ENCODE data around the gene KCTD17. TPM values are rescaled to one million over a fixed set of nuclear protein-coding genes. Genes with fewer than 3 reads are reported as not detected.

Gene KCTD17
- total and polyA plus RNA-seq, 2 donors (not counting 1 experiment from before 2014, with no cell fraction given): 10.6 to 19.3 TPM

- no peak overlapping the region for H3K4me3 ChIP-seq (replicated peaks in 1 of 4; ENCODE audit: control extremely low read depth in 1 of 4, insufficient read depth in 1 of 4, low read depth in 3 of 4, low read length in 4 of 4)
- H3K27ac ChIP-seq (ENCODE audit: insufficient read depth, low read length): no peak overlapping the region
- H3K4me1 ChIP-seq (ENCODE audit: control insufficient read depth, extremely low read depth, insufficient read depth, low read length): no peaks in the 10 kb centered on the region
- H4K20me1 ChIP-seq (ENCODE audit: control insufficient read depth, extremely low read depth, insufficient read depth, low read length): no peaks in the 10 kb centered on the region
- no peak for DNase-seq (ENCODE audit: low read depth in 2 of 2)
- no peak overlapping the region for H2AFZ ChIP-seq (ENCODE audit: low read length)
- H3K9ac ChIP-seq (ENCODE audit: insufficient read depth, low read length): no peak overlapping the region
- H3K27me3 ChIP-seq (ENCODE audit: control insufficient read depth, insufficient read depth, low read length): no peaks in the 10 kb centered on the region
- H3K4me2 ChIP-seq (ENCODE audit: extremely low read depth, insufficient read depth, low read length): no peak overlapping the region
- peaks cover 2% of the 10 kb centered on the region for H3K36me3 ChIP-seq (ENCODE audit: control insufficient read depth, insufficient read depth, low read length)
- no peak for TF ChIP-seq CTCF (conservative IDR thresholded peaks at IDR 0.05 in 1 of 2, IDR thresholded peaks at IDR 0.05 in 1 of 2; ENCODE audit: low read depth in 1 of 2, low read length in 2 of 2)
- no peak for TF ChIP-seq EZH2 (IDR thresholded peaks at IDR 0.05; ENCODE audit: low read length, missing control alignments)
- H3K9me3 ChIP-seq (ENCODE audit: control insufficient read depth, insufficient read depth, low read depth, low read length): no peaks in the 10 kb centered on the region
- no peaks in the 10 kb centered on the region for H3K79me2 ChIP-seq (ENCODE audit: control insufficient read depth, insufficient read depth, low read length)
Observed at GRCh38 chr22:37059876-37060449, 8.4 kb downstream of the KCTD17 start.

- no peaks in the 10 kb centered on the region for H3K27me3 ChIP-seq (ENCODE audit: control insufficient read depth, insufficient read depth, low read length)
- no peak for TF ChIP-seq EZH2 (IDR thresholded peaks at IDR 0.05; ENCODE audit: low read length, missing control alignments)
- no peak for TF ChIP-seq CTCF (conservative IDR thresholded peaks at IDR 0.05 in 1 of 2, IDR thresholded peaks at IDR 0.05 in 1 of 2; ENCODE audit: low read depth in 1 of 2, low read length in 2 of 2)
- H3K4me1 ChIP-seq (ENCODE audit: control insufficient read depth, extremely low read depth, insufficient read depth, low read length): no peaks in the 10 kb centered on the region
- H3K4me2 ChIP-seq (ENCODE audit: extremely low read depth, insufficient read depth, low read length): no peak overlapping the region
- H3K36me3 ChIP-seq (ENCODE audit: control insufficient read depth, insufficient read depth, low read length): peaks cover 2% of the 10 kb centered on the region
- no peaks in the 10 kb centered on the region for H3K79me2 ChIP-seq (ENCODE audit: control insufficient read depth, insufficient read depth, low read length)
- H4K20me1 ChIP-seq (ENCODE audit: control insufficient read depth, extremely low read depth, insufficient read depth, low read length): no peaks in the 10 kb centered on the region
- H3K9me3 ChIP-seq (ENCODE audit: control insufficient read depth, insufficient read depth, low read depth, low read length): no peaks in the 10 kb centered on the region
- no peak overlapping the region for H3K4me3 ChIP-seq (replicated peaks in 1 of 4; ENCODE audit: control extremely low read depth in 1 of 4, insufficient read depth in 1 of 4, low read depth in 3 of 4, low read length in 4 of 4)
- no peak overlapping the region for H3K27ac ChIP-seq (ENCODE audit: insufficient read depth, low read length)
- no peak overlapping the region for H2AFZ ChIP-seq (ENCODE audit: low read length)
- no peak for DNase-seq (ENCODE audit: low read depth in 2 of 2)
- no peak overlapping the region for H3K9ac ChIP-seq (ENCODE audit: insufficient read depth, low read length)
Observed at GRCh38 chr22:37060801-37061610, 9.5 kb downstream of the KCTD17 start.

GRCh38 chr22:37061611-37062375, 10.3 kb downstream of the KCTD17 start:
- H3K4me2 ChIP-seq (ENCODE audit: extremely low read depth, insufficient read depth, low read length): no peak overlapping the region
- H3K9me3 ChIP-seq (ENCODE audit: control insufficient read depth, insufficient read depth, low read depth, low read length): no peaks in the 10 kb centered on the region
- no peak overlapping the region for H3K27ac ChIP-seq (ENCODE audit: insufficient read depth, low read length)
- DNase-seq (ENCODE audit: low read depth in 2 of 2): no peak
- no peak overlapping the region for H3K4me3 ChIP-seq (replicated peaks in 1 of 4; ENCODE audit: control extremely low read depth in 1 of 4, insufficient read depth in 1 of 4, low read depth in 3 of 4, low read length in 4 of 4)
- no peak overlapping the region for H3K9ac ChIP-seq (ENCODE audit: insufficient read depth, low read length)
- no peak overlapping the region for H2AFZ ChIP-seq (ENCODE audit: low read length)
- H3K79me2 ChIP-seq (ENCODE audit: control insufficient read depth, insufficient read depth, low read length): no peaks in the 10 kb centered on the region
- H3K4me1 ChIP-seq (ENCODE audit: control insufficient read depth, extremely low read depth, insufficient read depth, low read length): no peaks in the 10 kb centered on the region
- no peaks in the 10 kb centered on the region for H3K27me3 ChIP-seq (ENCODE audit: control insufficient read depth, insufficient read depth, low read length)
- TF ChIP-seq CTCF (conservative IDR thresholded peaks at IDR 0.05 in 1 of 2, IDR thresholded peaks at IDR 0.05 in 1 of 2; ENCODE audit: low read depth in 1 of 2, low read length in 2 of 2) (no peak), EZH2 (IDR thresholded peaks at IDR 0.05; ENCODE audit: low read length, missing control alignments) (no peak)
- H3K36me3 ChIP-seq (ENCODE audit: control insufficient read depth, insufficient read depth, low read length): no peaks in the 10 kb centered on the region
- no peaks in the 10 kb centered on the region for H4K20me1 ChIP-seq (ENCODE audit: control insufficient read depth, extremely low read depth, insufficient read depth, low read length)
